ENCODE measurements around the gene ELAVL4.

The ELAVL4 gene

DNA sequence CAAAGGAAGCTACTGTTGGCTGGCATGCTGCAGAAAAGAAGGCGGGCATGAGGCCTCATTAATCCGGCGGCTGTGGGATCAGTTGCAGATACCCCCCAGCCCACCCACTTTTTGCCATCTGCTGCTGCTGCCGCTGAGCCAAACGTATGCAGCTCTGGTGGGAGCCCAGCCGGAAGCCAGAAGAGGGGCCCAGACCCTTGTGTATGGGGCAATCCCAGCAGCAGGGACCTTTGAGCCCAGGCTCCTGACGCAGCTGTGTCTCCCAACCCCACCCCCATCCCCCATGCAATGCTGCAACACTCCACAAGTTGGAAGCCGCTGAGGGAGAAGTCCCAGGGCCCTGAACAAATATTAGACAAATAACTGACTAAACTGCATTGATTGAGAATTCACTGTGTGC is 106.0 kb downstream of the ELAVL4 start:
- Histone ChIP-seq H2AK5ac (ENCODE audit: low read length) (no peak overlapping the region), H3K27ac (ENCODE audit: low read depth, low read length) (no peak overlapping the region), H3K4ac (ENCODE audit: low read depth, low read length) (no peak overlapping the region), H3K4me1 (ENCODE audit: control insufficient read depth, low read depth, low read length) (no peaks in the 10 kb centered on the region), H3K23ac (ENCODE audit: low read length) (no peak overlapping the region), H3K9ac (ENCODE audit: low read length) (no peak overlapping the region), H3K4me2 (ENCODE audit: low read length) (no peak overlapping the region), H2BK5ac (ENCODE audit: low read length) (no peak overlapping the region), H3K36me3 (ENCODE audit: control insufficient read depth, insufficient read depth, low read length) (no peaks in the 10 kb centered on the region), H3K79me2 (ENCODE audit: control insufficient read depth, insufficient read depth, low read length) (no peaks in the 10 kb centered on the region), H4K8ac (ENCODE audit: low read depth, low read length) (no peak overlapping the region), H3K56ac (ENCODE audit: low read length) (no peak overlapping the region), H2BK15ac (replicated peaks; ENCODE audit: low read depth) (no peak overlapping the region), H3K4me3 (ENCODE audit: low read length) (no peak overlapping the region), H3K18ac (ENCODE audit: low read length) (no peak overlapping the region), H3K79me1 (ENCODE audit: low read length) (no peaks in the 10 kb centered on the region), H2BK120ac (ENCODE audit: low read depth, low read length) (no peak overlapping the region), H3K27me3 (ENCODE audit: insufficient read depth, low read length, poor library complexity) (no peaks in the 10 kb centered on the region), H4K5ac (ENCODE audit: low read length) (no peak overlapping the region)
- DNase-seq, result no peak
- WGBS (ENCODE audit: extremely low coverage, insufficient coverage, low lambda C conversion rate), result no CpG with 5 or more reads among the region's 8 CpGs

DNA sequence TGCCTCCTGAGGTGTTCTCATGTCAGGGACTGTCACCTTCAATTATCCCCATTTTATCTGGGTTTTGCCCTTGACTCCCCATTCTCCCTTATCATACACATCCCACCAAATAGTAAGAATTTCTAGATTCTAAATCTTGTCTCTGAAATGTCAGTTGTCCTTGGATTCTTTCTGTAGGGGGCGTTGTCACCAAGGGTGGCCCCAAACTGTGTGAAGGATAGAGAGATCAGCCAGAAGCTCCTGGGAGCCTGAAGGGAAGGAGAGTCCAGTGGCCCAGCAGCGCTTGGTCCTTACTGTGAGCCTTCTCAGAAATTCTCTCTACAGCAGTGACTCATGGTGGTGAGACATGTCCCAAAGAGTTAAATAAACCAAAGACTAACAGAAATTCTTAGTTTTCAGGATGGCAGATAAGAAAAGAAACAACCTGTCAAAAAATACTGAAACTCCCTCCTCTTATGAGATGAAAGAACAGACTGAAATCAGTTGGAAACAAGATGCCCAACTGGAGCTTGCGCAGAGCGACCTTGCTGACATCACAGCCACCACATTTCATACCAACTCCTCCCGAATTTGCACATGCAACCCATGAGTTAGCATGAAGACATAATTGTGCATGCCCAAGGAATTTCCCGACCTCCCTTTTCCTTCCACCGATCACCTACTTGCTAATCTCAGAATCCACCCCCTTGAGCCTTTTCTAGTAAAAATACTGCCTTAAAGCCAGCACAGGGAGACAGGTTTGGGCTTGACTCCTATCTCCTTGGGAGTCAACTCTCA is 109.8 kb downstream of the ELAVL4 start:
- no peak overlapping the region for H3K27ac ChIP-seq (ENCODE audit: low read depth, low read length)
- H4K5ac ChIP-seq (ENCODE audit: low read length), result no peak overlapping the region
- H3K79me2 ChIP-seq (ENCODE audit: control insufficient read depth, insufficient read depth, low read length), result no peaks in the 10 kb centered on the region
- no peaks in the 10 kb centered on the region for H3K36me3 ChIP-seq (ENCODE audit: control insufficient read depth, insufficient read depth, low read length)
- no peak overlapping the region for H3K23ac ChIP-seq (ENCODE audit: low read length)
- no peaks in the 10 kb centered on the region for H3K79me1 ChIP-seq (ENCODE audit: low read length)
- no peak overlapping the region for H4K8ac ChIP-seq (ENCODE audit: low read depth, low read length)
- H2AK5ac ChIP-seq (ENCODE audit: low read length), result no peak overlapping the region
- H3K27me3 ChIP-seq (ENCODE audit: insufficient read depth, low read length, poor library complexity), result no peaks in the 10 kb centered on the region
- H2BK120ac ChIP-seq (ENCODE audit: low read depth, low read length), result no peak overlapping the region
- no peak overlapping the region for H3K4me3 ChIP-seq (ENCODE audit: low read length)
- no peaks in the 10 kb centered on the region for H3K4me1 ChIP-seq (ENCODE audit: control insufficient read depth, low read depth, low read length)
- DNase-seq, result no peak
- no peak overlapping the region for H3K4ac ChIP-seq (ENCODE audit: low read depth, low read length)
- no peak overlapping the region for H2BK5ac ChIP-seq (ENCODE audit: low read length)
- H3K4me2 ChIP-seq (ENCODE audit: low read length), result no peak overlapping the region
- WGBS (ENCODE audit: extremely low coverage, insufficient coverage, low lambda C conversion rate), result no CpG with 5 or more reads among the region's 7 CpGs
- H2BK15ac ChIP-seq (replicated peaks; ENCODE audit: low read depth), result no peak overlapping the region
- no peak overlapping the region for H3K56ac ChIP-seq (ENCODE audit: low read length)
- H3K9ac ChIP-seq (ENCODE audit: low read length), result no peak overlapping the region
- H3K18ac ChIP-seq (ENCODE audit: low read length), result no peak overlapping the region

DNA sequence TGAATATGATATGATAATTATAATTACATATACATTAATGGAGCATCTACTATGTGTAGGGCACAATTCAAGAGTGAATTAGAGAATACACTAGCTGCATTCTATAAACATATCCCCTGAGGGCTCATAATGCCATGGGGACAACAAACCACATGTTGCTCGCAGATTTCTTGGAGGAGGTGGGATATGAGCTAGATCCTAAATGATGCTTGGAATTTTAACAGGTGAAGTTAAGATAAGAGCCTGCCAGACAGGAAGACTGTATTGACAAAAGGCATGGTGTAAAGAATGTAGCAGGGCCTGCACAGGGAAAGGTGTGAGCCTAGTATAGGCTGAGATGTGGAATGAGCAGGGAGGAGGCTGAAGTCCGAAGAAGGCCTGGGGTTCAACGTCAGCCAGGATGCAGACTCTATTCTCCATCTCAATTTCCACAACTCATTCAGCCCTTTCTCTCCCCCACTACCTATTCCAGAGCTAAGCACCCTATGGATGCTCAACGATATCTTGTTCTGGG is 120.2 kb downstream of the ELAVL4 start:
- no peaks in the 10 kb centered on the region for H3K27me3 ChIP-seq (ENCODE audit: insufficient read depth, low read length, poor library complexity)
- no CpG with 5 or more reads among the region's 4 CpGs for WGBS (ENCODE audit: extremely low coverage, insufficient coverage, low lambda C conversion rate)
- peak overlapping the region; percentile 16 for H2BK120ac ChIP-seq (ENCODE audit: low read depth, low read length)
- peak overlapping the region; percentile 84 for H3K56ac ChIP-seq (ENCODE audit: low read length)
- H3K18ac ChIP-seq (ENCODE audit: low read length), result peak overlapping the region; percentile 33
- no peak overlapping the region for H3K4me2 ChIP-seq (ENCODE audit: low read length)
- H3K4me1 ChIP-seq (ENCODE audit: control insufficient read depth, low read depth, low read length), result peaks cover 4% of the 10 kb centered on the region
- no peaks in the 10 kb centered on the region for H3K79me2 ChIP-seq (ENCODE audit: control insufficient read depth, insufficient read depth, low read length)
- no peak overlapping the region for H4K5ac ChIP-seq (ENCODE audit: low read length)
- peak overlapping the region; percentile 94 for H3K4ac ChIP-seq (ENCODE audit: low read depth, low read length)
- H3K36me3 ChIP-seq (ENCODE audit: control insufficient read depth, insufficient read depth, low read length), result no peaks in the 10 kb centered on the region
- no peak overlapping the region for H2BK15ac ChIP-seq (replicated peaks; ENCODE audit: low read depth)
- H3K4me3 ChIP-seq (ENCODE audit: low read length), result no peak overlapping the region
- H2AK5ac ChIP-seq (ENCODE audit: low read length), result no peak overlapping the region
- no peaks in the 10 kb centered on the region for H3K79me1 ChIP-seq (ENCODE audit: low read length)
- H4K8ac ChIP-seq (ENCODE audit: low read depth, low read length), result no peak overlapping the region
- H3K27ac ChIP-seq (ENCODE audit: low read depth, low read length), result peak overlapping the region; percentile 61
- H2BK5ac ChIP-seq (ENCODE audit: low read length), result peak overlapping the region; percentile 98
- peak; percentile 97 for DNase-seq
- no peak overlapping the region for H3K23ac ChIP-seq (ENCODE audit: low read length)
- H3K9ac ChIP-seq (ENCODE audit: low read length), result no peak overlapping the region

DNA sequence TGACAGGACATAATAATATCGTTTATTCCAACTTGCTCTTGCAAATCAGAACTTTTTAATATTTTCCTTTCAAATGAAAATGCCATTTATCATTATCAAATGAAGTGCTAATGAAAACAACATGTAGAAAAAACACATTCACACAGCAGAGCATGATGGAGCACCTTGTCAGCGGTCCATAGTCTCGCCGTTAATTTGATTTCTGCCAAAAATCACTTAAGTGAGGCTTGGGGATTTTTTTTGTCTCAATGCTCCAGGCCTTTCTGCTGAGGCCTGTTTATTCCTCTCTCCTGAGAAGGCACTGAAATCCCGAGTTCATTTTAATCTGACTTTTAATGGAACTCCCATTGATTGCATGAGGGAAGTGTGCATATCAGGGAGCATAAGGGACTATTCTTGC is 122.5 kb downstream of the ELAVL4 start:
- H4K5ac ChIP-seq (ENCODE audit: low read length), result no peak overlapping the region
- no peak overlapping the region for H3K56ac ChIP-seq (ENCODE audit: low read length)
- no peaks in the 10 kb centered on the region for H3K79me1 ChIP-seq (ENCODE audit: low read length)
- no peak overlapping the region for H2BK5ac ChIP-seq (ENCODE audit: low read length)
- H3K4me1 ChIP-seq (ENCODE audit: control insufficient read depth, low read depth, low read length), result peaks cover 4% of the 10 kb centered on the region
- H3K36me3 ChIP-seq (ENCODE audit: control insufficient read depth, insufficient read depth, low read length), result no peaks in the 10 kb centered on the region
- no peak overlapping the region for H3K4me3 ChIP-seq (ENCODE audit: low read length)
- no peaks in the 10 kb centered on the region for H3K27me3 ChIP-seq (ENCODE audit: insufficient read depth, low read length, poor library complexity)
- no peak overlapping the region for H2AK5ac ChIP-seq (ENCODE audit: low read length)
- no CpG with 5 or more reads among the region's 5 CpGs for WGBS (ENCODE audit: extremely low coverage, insufficient coverage, low lambda C conversion rate)
- no peak overlapping the region for H3K23ac ChIP-seq (ENCODE audit: low read length)
- peak overlapping the region; percentile 2 for H3K4ac ChIP-seq (ENCODE audit: low read depth, low read length)
- H2BK120ac ChIP-seq (ENCODE audit: low read depth, low read length), result peak overlapping the region; percentile 13
- no peak overlapping the region for H3K4me2 ChIP-seq (ENCODE audit: low read length)
- no peak for DNase-seq
- no peak overlapping the region for H3K27ac ChIP-seq (ENCODE audit: low read depth, low read length)
- no peak overlapping the region for H4K8ac ChIP-seq (ENCODE audit: low read depth, low read length)
- H3K79me2 ChIP-seq (ENCODE audit: control insufficient read depth, insufficient read depth, low read length), result no peaks in the 10 kb centered on the region
- H2BK15ac ChIP-seq (replicated peaks; ENCODE audit: low read depth), result no peak overlapping the region
- no peak overlapping the region for H3K9ac ChIP-seq (ENCODE audit: low read length)
- H3K18ac ChIP-seq (ENCODE audit: low read length), result no peak overlapping the region

DNA sequence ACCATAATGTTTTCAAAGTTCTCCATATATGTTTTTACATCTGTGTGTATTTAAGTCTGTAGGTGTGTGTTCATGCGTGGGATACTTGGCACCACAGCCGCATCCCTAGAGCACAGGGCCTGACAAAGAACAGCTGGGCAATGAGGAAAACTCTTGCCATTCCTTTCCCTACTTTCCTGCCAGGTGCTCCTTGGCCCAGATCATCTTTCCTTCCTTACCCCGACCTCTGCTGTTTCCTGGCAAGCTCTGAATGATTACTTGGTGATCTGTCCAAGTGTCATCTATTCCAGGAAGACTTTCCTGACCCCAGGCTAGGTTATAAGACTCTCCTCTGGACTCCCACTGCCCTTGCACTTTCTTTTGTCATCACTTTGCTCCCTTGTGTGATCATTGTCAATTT is 123.6 kb downstream of the ELAVL4 start:
- Histone ChIP-seq H3K4me1 (ENCODE audit: control insufficient read depth, low read depth, low read length) (peaks cover 4% of the 10 kb centered on the region), H3K23ac (ENCODE audit: low read length) (no peak overlapping the region), H2BK15ac (replicated peaks; ENCODE audit: low read depth) (no peak overlapping the region), H3K56ac (ENCODE audit: low read length) (no peak overlapping the region), H3K4me3 (ENCODE audit: low read length) (no peak overlapping the region), H3K4ac (ENCODE audit: low read depth, low read length) (no peak overlapping the region), H3K36me3 (ENCODE audit: control insufficient read depth, insufficient read depth, low read length) (no peaks in the 10 kb centered on the region), H3K18ac (ENCODE audit: low read length) (no peak overlapping the region), H3K27me3 (ENCODE audit: insufficient read depth, low read length, poor library complexity) (no peaks in the 10 kb centered on the region), H4K5ac (ENCODE audit: low read length) (no peak overlapping the region), H3K4me2 (ENCODE audit: low read length) (no peak overlapping the region), H2BK5ac (ENCODE audit: low read length) (no peak overlapping the region), H2AK5ac (ENCODE audit: low read length) (no peak overlapping the region), H4K8ac (ENCODE audit: low read depth, low read length) (no peak overlapping the region), H3K9ac (ENCODE audit: low read length) (no peak overlapping the region), H3K27ac (ENCODE audit: low read depth, low read length) (no peak overlapping the region), H2BK120ac (ENCODE audit: low read depth, low read length) (no peak overlapping the region), H3K79me2 (ENCODE audit: control insufficient read depth, insufficient read depth, low read length) (no peaks in the 10 kb centered on the region), H3K79me1 (ENCODE audit: low read length) (no peaks in the 10 kb centered on the region)
- WGBS (ENCODE audit: extremely low coverage, insufficient coverage, low lambda C conversion rate), result no CpG with 5 or more reads among the region's 3 CpGs
- no peak for DNase-seq

DNA sequence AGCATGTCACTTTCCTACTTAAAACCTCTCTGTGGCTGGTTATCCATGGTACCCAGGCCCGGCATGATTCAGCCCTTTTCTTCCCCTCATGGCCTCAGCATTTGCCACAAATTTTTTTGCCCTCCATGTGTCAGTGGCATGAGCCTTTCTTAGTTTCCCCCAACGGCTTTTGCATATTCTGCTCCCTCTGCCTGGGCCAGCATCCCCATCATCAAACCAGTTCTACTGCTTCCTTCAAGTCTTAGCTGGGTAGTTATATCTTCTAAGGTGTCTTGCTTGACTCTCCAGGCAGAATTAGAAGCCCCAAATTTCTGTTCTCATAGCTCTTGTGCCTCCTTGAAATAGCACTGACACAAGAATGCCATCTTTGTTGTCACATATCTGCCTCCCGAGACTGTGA is 127.9 kb downstream of the ELAVL4 start:
- no peak overlapping the region for H3K9ac ChIP-seq (ENCODE audit: low read length)
- H3K36me3 ChIP-seq (ENCODE audit: control insufficient read depth, insufficient read depth, low read length), result no peaks in the 10 kb centered on the region
- H3K4me3 ChIP-seq (ENCODE audit: low read length), result no peak overlapping the region
- no peak overlapping the region for H2BK5ac ChIP-seq (ENCODE audit: low read length)
- H3K56ac ChIP-seq (ENCODE audit: low read length), result no peak overlapping the region
- H3K23ac ChIP-seq (ENCODE audit: low read length), result no peak overlapping the region
- H3K79me1 ChIP-seq (ENCODE audit: low read length), result no peaks in the 10 kb centered on the region
- no peak overlapping the region for H3K18ac ChIP-seq (ENCODE audit: low read length)
- no peak overlapping the region for H4K8ac ChIP-seq (ENCODE audit: low read depth, low read length)
- H3K27ac ChIP-seq (ENCODE audit: low read depth, low read length), result no peak overlapping the region
- H2BK120ac ChIP-seq (ENCODE audit: low read depth, low read length), result no peak overlapping the region
- WGBS (ENCODE audit: extremely low coverage, insufficient coverage, low lambda C conversion rate), result no CpG with 5 or more reads among the region's 3 CpGs
- no peaks in the 10 kb centered on the region for H3K4me1 ChIP-seq (ENCODE audit: control insufficient read depth, low read depth, low read length)
- no peaks in the 10 kb centered on the region for H3K27me3 ChIP-seq (ENCODE audit: insufficient read depth, low read length, poor library complexity)
- no peak overlapping the region for H2AK5ac ChIP-seq (ENCODE audit: low read length)
- no peak overlapping the region for H2BK15ac ChIP-seq (replicated peaks; ENCODE audit: low read depth)
- H3K79me2 ChIP-seq (ENCODE audit: control insufficient read depth, insufficient read depth, low read length), result no peaks in the 10 kb centered on the region
- no peak overlapping the region for H3K4me2 ChIP-seq (ENCODE audit: low read length)
- no peak for DNase-seq
- no peak overlapping the region for H3K4ac ChIP-seq (ENCODE audit: low read depth, low read length)
- no peak overlapping the region for H4K5ac ChIP-seq (ENCODE audit: low read length)
